H1 (cell line): ENCODE results near the gene SPC24. TPM values are rescaled to one million over a fixed set of nuclear protein-coding genes. Genes with fewer than 3 reads are reported as not detected.
"Not testable (repeated sequence)": the region's sequence is repeated elsewhere in the genome, so short reads cannot be mapped to it uniquely, and the experiment has no call there.

Experiments used
- CTCF ChIA-PET: fragments of 300-600 bp; sonication (Branson Sonifier 250); formaldehyde crosslinking; loops from one replicate; lab custom pipeline; 2021; ENCODE audit not compliant: partially characterized antibody; lab: Charles Lee
- POLR2A ChIA-PET: fragments of 300-600 bp; sonication (Branson Sonifier 250); formaldehyde crosslinking; loops from one replicate; lab custom pipeline; 2021; ENCODE audit warnings: inconsistent platforms; ENCODE audit not compliant: partially characterized antibody; lab: Charles Lee
- DNase-seq, 2 experiments: peaks; one replicate each; pipeline versions ENCODE4 v3.0.0 to v3.0.0-alpha.2; 2010 to 2022; ENCODE audit warnings: low spot score in 2 of 2, low read depth in 1 of 2, mixed read lengths in 1 of 2
- FAIRE-seq: peaks from 2 replicates; lab custom pipeline; 2011; peaks lifted over from hg19 to GRCh38; lab: Jason Lieb, UNC
- H2AFZ ChIP-seq: 2 replicates; pipeline ENCODE4 v1.8.1; 2012; ENCODE audit warnings: low read length, inconsistent platforms
- H2AK5ac ChIP-seq: 2 replicates; pipeline ENCODE4 v1.6.1; 2013; ENCODE audit warnings: low read depth, low read length
- H2BK120ac ChIP-seq: replicated peaks from 2 replicates; pipeline ENCODE3; 2013; ENCODE audit warnings: low read depth, low read length, inconsistent platforms
- H2BK12ac ChIP-seq: 2 replicates; pipeline ENCODE4 v1.6.1; 2013; ENCODE audit warnings: low read depth, low read length
- H2BK15ac ChIP-seq: 2 replicates; pipeline ENCODE4 v1.6.1; 2013; ENCODE audit warnings: low read length
- H2BK20ac ChIP-seq: 2 replicates; pipeline ENCODE4 v1.6.1; 2013; ENCODE audit warnings: low read length
- H2BK5ac ChIP-seq: 2 replicates; pipeline ENCODE4 v1.6.1; 2013; ENCODE audit warnings: low read depth, low read length
- H3K14ac ChIP-seq: 2 replicates; pipeline ENCODE4 v1.6.1; 2013; ENCODE audit warnings: inconsistent platforms; ENCODE audit not compliant: insufficient read length
- H3K18ac ChIP-seq: 2 replicates; pipeline ENCODE4 v1.6.1; 2013; ENCODE audit warnings: low read length; ENCODE audit errors: extremely low read depth
- H3K23ac ChIP-seq: 2 replicates; pipeline ENCODE4 v1.6.1; 2013; ENCODE audit warnings: inconsistent platforms; ENCODE audit not compliant: insufficient read length
- H3K23me2 ChIP-seq: 2 replicates; pipeline ENCODE4 v1.6.1; 2013; ENCODE audit warnings: low read depth, low read length
- H3K27ac ChIP-seq: 2 replicates; pipeline ENCODE4 v1.6.1; 2011; ENCODE audit warnings: low read depth, low read length, inconsistent platforms
- H3K27me3 ChIP-seq, 4 experiments: replicated peaks in 1 of 4; 1 replicate in 1 of 4; 2 replicates in 3 of 4; pipeline versions ENCODE4 v1.6.1 to v1.8.1; 2011 to 2013; ENCODE audit warnings: low read length in 3 of 4, mild to moderate bottlenecking in 3 of 4, inconsistent platforms in 2 of 4, mixed read lengths in 2 of 4, moderate library complexity in 1 of 4; ENCODE audit not compliant: control insufficient read depth in 3 of 4, insufficient read depth in 3 of 4; ENCODE audit errors: extremely low read depth in 1 of 4
- H3K36me3 ChIP-seq, 4 experiments: 2 replicates each; pipeline versions ENCODE4 v1.6.1 to v1.8.1; 2011 to 2013; ENCODE audit warnings: mild to moderate bottlenecking in 4 of 4, low read length in 3 of 4, moderate library complexity in 2 of 4, control low read depth in 1 of 4, inconsistent platforms in 1 of 4; ENCODE audit not compliant: insufficient read depth in 4 of 4, control insufficient read depth in 2 of 4
- H3K4ac ChIP-seq: replicated peaks from 2 replicates; pipeline ENCODE3; 2013; ENCODE audit warnings: low read length, low read depth, mixed read lengths, inconsistent platforms; ENCODE audit not compliant: insufficient read length
- H3K4me1 ChIP-seq, 4 experiments: replicated peaks in 1 of 4; 1 replicate in 1 of 4; 2 replicates in 3 of 4; pipeline versions ENCODE4 v1.6.1 to v1.8.1; 2011 to 2013; ENCODE audit warnings: low read length in 3 of 4, inconsistent platforms in 2 of 4, mixed read lengths in 1 of 4; ENCODE audit not compliant: insufficient read depth in 4 of 4, control insufficient read depth in 3 of 4
- H3K4me2 ChIP-seq, 2 experiments: 2 replicates each; pipeline versions ENCODE4 v1.6.1 to v1.8.1; 2011 to 2013; ENCODE audit warnings: low read depth in 2 of 2, low read length in 2 of 2, control low read depth in 1 of 2, inconsistent platforms in 1 of 2, mild to moderate bottlenecking in 1 of 2; ENCODE audit not compliant: insufficient read depth in 1 of 2
- H3K4me3 ChIP-seq, 4 experiments: fragments of 200-600, 300-600 bp in 1 of 4; sonication (generic), shearing (Covaris generic), sonication (Bioruptor Twin) in 1 of 4; 2 replicates each; pipeline versions ENCODE4 v1.5.1 to v1.8.1; 2011 to 2016; ENCODE audit warnings: low read length in 4 of 4, low read depth in 3 of 4, control low read depth in 2 of 4, inconsistent platforms in 2 of 4, mild to moderate bottlenecking in 2 of 4, mixed read lengths in 1 of 4, moderate library complexity in 1 of 4; ENCODE audit not compliant: insufficient read depth in 2 of 4; ENCODE audit errors: extremely low read depth in 1 of 4
- H3K56ac ChIP-seq: replicated peaks from 2 replicates; pipeline ENCODE3; 2013; ENCODE audit warnings: low read depth, mild to moderate bottlenecking, mixed read lengths, low read length, inconsistent platforms; ENCODE audit not compliant: insufficient read length
- H3K79me1 ChIP-seq: 2 replicates; pipeline ENCODE4 v1.6.1; 2013; ENCODE audit warnings: low read depth, low read length, control low read depth
- H3K79me2 ChIP-seq, 2 experiments: 2 replicates each; pipeline versions ENCODE4 v1.6.1 to v1.8.1; 2012 to 2013; ENCODE audit warnings: low read length in 2 of 2, mild to moderate bottlenecking in 2 of 2, inconsistent platforms in 1 of 2; ENCODE audit not compliant: insufficient read depth in 2 of 2, control insufficient read depth in 1 of 2
- H3K9ac ChIP-seq, 4 experiments: replicated peaks in 1 of 4; 1 replicate in 1 of 4; 2 replicates in 3 of 4; pipeline versions ENCODE4 v1.6.1 to v1.8.1; 2011 to 2013; ENCODE audit warnings: low read depth in 3 of 4, low read length in 3 of 4, control low read depth in 2 of 4, mild to moderate bottlenecking in 2 of 4, moderate library complexity in 2 of 4, inconsistent platforms in 1 of 4; ENCODE audit errors: extremely low read depth in 1 of 4
- H3K9me3 ChIP-seq, 2 experiments: 2 replicates each; pipeline versions ENCODE4 v1.6.1 to v1.8.1; 2012 to 2013; ENCODE audit warnings: mild to moderate bottlenecking in 2 of 2, moderate library complexity in 2 of 2, control low read depth in 1 of 2, inconsistent platforms in 1 of 2, low read depth in 1 of 2, low read length in 1 of 2, mixed read lengths in 1 of 2; ENCODE audit not compliant: insufficient read depth in 2 of 2
- H4K20me1 ChIP-seq, 2 experiments: replicated peaks in 1 of 2; 2 replicates each; pipeline versions ENCODE3 to v1.8.1; 2011 to 2013; ENCODE audit warnings: inconsistent platforms in 2 of 2, low read length in 2 of 2, mild to moderate bottlenecking in 1 of 2; ENCODE audit not compliant: insufficient read depth in 2 of 2, control insufficient read depth in 1 of 2
- H4K5ac ChIP-seq: 2 replicates; pipeline ENCODE4 v1.6.1; 2013; ENCODE audit warnings: low read length, low read depth, mixed read lengths, inconsistent platforms; ENCODE audit not compliant: insufficient read length
- H4K8ac ChIP-seq: 2 replicates; pipeline ENCODE4 v1.8.0; 2013; ENCODE audit warnings: mild to moderate bottlenecking, moderate library complexity, low read length, inconsistent platforms; ENCODE audit not compliant: insufficient read depth; ENCODE audit errors: extremely low read depth
- H4K91ac ChIP-seq: replicated peaks from 2 replicates; pipeline ENCODE3; 2013; ENCODE audit warnings: low read length, mixed read lengths, inconsistent platforms; ENCODE audit not compliant: insufficient read length
- WGBS, 2 experiments: shearing (Covaris generic) in 1 of 2; methylation state at CpG; one replicate each; pipeline versions ENCODE4 v1.1.6 to v1.1.7; 2013 to 2015; ENCODE audit warnings: low lambda C conversion rate in 2 of 2, mixed read lengths in 2 of 2, inconsistent platforms in 1 of 2, low coverage in 1 of 2, missing lambda C conversion rate in 1 of 2; ENCODE audit not compliant: insufficient replicate concordance in 2 of 2, insufficient coverage in 1 of 2, insufficient read length in 1 of 2; ENCODE audit errors: extremely low coverage in 1 of 2, missing lambda C conversion rate in 1 of 2; 5-methylcytosine and 5-hydroxymethylcytosine counted together
- polyA plus RNA-seq, 7 experiments: library from polyadenylated mRNA; depleted of rRNA in 3 of 7; stranded (reverse) in 5 of 7; unstranded in 2 of 7; fragments of >200 nt in 5 of 7; fragments of 200-250 nt in 2 of 7; gene quantifications; 1 replicate in 5 of 7; 2 replicates in 1 of 7; 4 replicates in 1 of 7; pipeline versions ENCODE4 v1.2.1 to v1.2.3, GENCODE V29; 2011 to 2013; ENCODE audit warnings: missing spikeins in 2 of 7, mixed read lengths in 2 of 7
- total RNA-seq: library from RNA; stranded (reverse); fragmentation: NEBNext Ultra II Directional; extraction: Animal tissue kit (Norgen Biotek cat#: 25700); gene quantifications from 2 replicates; pipeline ENCODE4 v1.2.1, GENCODE V29; 2021

SPC24 gene
- total and polyA plus RNA-seq, 2 of the 8 experiments (the other 6 are each of a cell fraction or from before 2014, with no cell fraction given) = 17.7 to 42.4 TPM

DNA sequence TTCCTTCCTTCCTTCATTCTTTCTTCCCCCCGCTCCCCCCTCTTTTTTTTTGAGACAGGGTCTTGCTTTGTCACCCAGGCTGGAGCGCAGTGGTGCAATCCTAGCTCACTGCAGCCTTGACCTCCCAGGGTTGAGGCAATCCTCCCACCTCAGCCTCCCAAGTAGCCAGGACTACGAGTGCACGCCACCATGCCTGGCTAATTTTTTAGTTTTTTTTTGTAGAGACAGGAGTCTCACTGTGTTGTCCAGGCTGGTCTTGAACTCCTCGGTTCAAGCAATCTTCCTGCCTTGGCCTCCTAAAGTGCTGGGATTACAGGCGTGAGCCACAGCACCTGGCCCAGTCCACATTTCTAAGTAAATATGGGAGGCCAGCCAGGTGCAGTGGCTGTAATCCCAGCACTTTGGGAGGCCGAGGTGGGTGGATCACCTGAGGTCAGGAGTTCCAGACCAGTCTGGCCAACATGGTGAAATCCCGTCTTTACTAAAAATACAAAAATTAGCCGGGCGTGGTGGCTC, 15.5 kb downstream of the SPC24 start:
- not testable (repeated sequence) for FAIRE-seq, H2BK20ac ChIP-seq
- WGBS, 2 experiments = 85% methylated on average over 10 of the region's 10 CpGs; no CpG with 5 or more reads in 1 of the 2 experiments

More for the DNA sequence above, 15.5 kb downstream of the SPC24 start:
- H3K36me3 ChIP-seq, H3K27me3 ChIP-seq, H3K79me2 ChIP-seq, H4K20me1 ChIP-seq, H3K23me2 ChIP-seq, H2BK120ac ChIP-seq, H3K79me1 ChIP-seq, H3K4me3 ChIP-seq, DNase-seq, H3K9ac ChIP-seq, H3K4me2 ChIP-seq, H2AFZ ChIP-seq, H3K23ac ChIP-seq, H3K18ac ChIP-seq, H3K4ac ChIP-seq, H2BK5ac ChIP-seq, H2AK5ac ChIP-seq, H3K9me3 ChIP-seq, H3K56ac ChIP-seq, H3K27ac ChIP-seq, H4K91ac ChIP-seq, H2BK15ac ChIP-seq, H3K14ac ChIP-seq, H4K5ac ChIP-seq, H4K8ac ChIP-seq: not testable (repeated sequence)
- peaks cover 0 to 22% (median 18%) of the 10 kb centered on the region in 4 experiments; a peak in 6 of 7 replicates for H3K4me1 ChIP-seq
- CTCF ChIA-PET = interaction anchor here (0.7 to 1.6 kb wide), 4 partner anchors 10 to 104 kb away, joined by 3 to 5 read pairs (median 4); no protein-coding TSS in a partner anchor
- POLR2A ChIA-PET = interaction anchor here (0.7 to 1.2 kb wide), 2 partner anchors 10 to 170 kb away, joined by 3 to 4 read pairs; no protein-coding TSS in a partner anchor
- H2BK12ac ChIP-seq = 0 out of 2 replicates have a peak overlapping the region, but pooled peaks have one; percentile 27
